Skeletal muscle tissue (tissue), 4 donors: ENCODE data around the gene ARHGDIB. TPM values are rescaled to one million over a fixed set of nuclear protein-coding genes. Genes with fewer than 3 reads are reported as not detected.
A peak's percentile ranks its signal among the peaks of the same experiment; 100 is the strongest.

Source experiments
- H3K27ac ChIP-seq: one replicate; pipeline ENCODE4 v1.7.0; 2013; ENCODE audit warnings: mild to moderate bottlenecking, low read depth, low read length, inconsistent platforms
- H3K27me3 ChIP-seq, 3 donors: one replicate each; pipeline ENCODE4 v1.7.0; 2013; ENCODE audit warnings: low read length in 3 of 3; ENCODE audit not compliant: control insufficient read depth in 3 of 3, insufficient read depth in 3 of 3
- H3K36me3 ChIP-seq, 3 donors: one replicate each; pipeline ENCODE4 v1.7.0; 2013; ENCODE audit warnings: low read length in 3 of 3; ENCODE audit not compliant: control insufficient read depth in 3 of 3, insufficient read depth in 3 of 3
- H3K4me1 ChIP-seq, 3 donors: one replicate each; pipeline ENCODE4 v1.7.0; 2013; ENCODE audit warnings: low read length in 3 of 3, mild to moderate bottlenecking in 3 of 3; ENCODE audit not compliant: control insufficient read depth in 3 of 3, insufficient read depth in 3 of 3
- H3K4me3 ChIP-seq, 3 donors: one replicate each; pipeline ENCODE4 v1.7.0; 2013; ENCODE audit warnings: low read length in 3 of 3
- H3K9ac ChIP-seq, 3 donors: one replicate each; pipeline ENCODE4 v1.7.0; 2013; ENCODE audit warnings: low read length in 3 of 3, mild to moderate bottlenecking in 3 of 3, moderate library complexity in 2 of 3, low read depth in 1 of 3
- H3K9me3 ChIP-seq, 3 donors: one replicate each; pipeline ENCODE4 v1.7.0; 2013; ENCODE audit warnings: low read length in 3 of 3; ENCODE audit not compliant: control insufficient read depth in 3 of 3
- total RNA-seq: library from RNA; depleted of rRNA; stranded (reverse); fragments of >200 nt; gene quantifications from one replicate; pipeline ENCODE4 v1.2.3, GENCODE V29; 2014
- donor health status: Osteomylitis.

ARHGDIB gene
- total RNA-seq, 1 donor from 2014 or later = 17.2 TPM

DNA sequence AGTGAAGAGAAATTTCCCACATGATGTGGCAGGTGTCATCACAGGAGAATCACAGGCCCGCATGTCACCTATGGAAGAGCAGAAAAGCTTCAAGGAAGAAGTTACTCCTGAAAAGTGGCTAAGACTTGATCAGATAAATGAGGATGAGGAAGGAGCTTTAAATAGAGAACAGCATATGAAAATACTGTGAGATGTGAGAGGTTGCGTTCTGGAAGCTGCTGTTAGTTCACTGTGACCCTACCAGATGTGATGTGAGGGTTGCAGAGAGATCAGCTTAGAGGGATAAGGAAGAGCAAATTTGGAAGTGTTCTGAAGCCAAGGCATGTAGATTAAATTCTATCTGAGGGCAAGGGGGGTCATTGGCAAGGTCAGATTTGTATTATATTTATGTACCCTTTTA is 40.2 kb downstream of the ARHGDIB start:
- no peak overlapping the region for H3K27ac ChIP-seq
- H3K9ac ChIP-seq = no peak overlapping the region
- no peaks in the 10 kb centered on the region for H3K9me3 ChIP-seq
- H3K27me3 ChIP-seq = no peaks in the 10 kb centered on the region
- no peaks in the 10 kb centered on the region for H3K36me3 ChIP-seq
- no peak overlapping the region for H3K4me3 ChIP-seq
- no peaks in the 10 kb centered on the region for H3K4me1 ChIP-seq

DNA sequence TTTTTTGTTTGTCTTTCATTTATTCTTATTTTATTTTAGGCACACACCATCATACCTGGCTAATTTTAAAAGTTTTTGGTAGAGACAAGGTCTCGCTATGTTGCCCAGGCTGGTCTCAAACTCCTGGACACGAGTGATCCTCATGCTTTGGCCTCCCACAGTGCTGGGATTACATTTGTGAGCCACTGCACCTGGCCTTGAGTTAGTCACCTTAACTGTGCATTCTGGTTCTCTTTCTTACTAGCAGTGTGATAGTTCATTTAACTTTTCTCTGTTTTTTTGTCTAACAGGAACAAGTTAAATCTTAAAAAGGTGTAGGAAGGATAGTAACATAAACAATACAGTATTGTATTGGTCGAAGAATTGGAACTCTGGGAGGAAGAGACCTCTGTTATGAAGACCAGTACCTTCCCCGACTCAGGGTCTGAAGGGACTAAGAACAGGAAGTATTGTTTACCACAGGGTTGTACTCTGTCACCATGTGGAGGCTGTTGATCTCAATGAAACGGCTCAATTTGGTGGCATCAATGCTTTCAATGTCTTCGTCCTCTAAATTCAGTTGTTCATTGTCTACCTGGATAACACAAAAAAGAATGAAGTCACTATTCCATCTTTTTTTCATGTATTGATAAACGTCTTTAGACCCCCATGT is 40.8 kb downstream of the ARHGDIB start:
- Histone ChIP-seq H3K36me3 (no peaks in the 10 kb centered on the region), H3K9me3 (no peaks in the 10 kb centered on the region), H3K27ac (no peak overlapping the region), H3K4me1 (no peaks in the 10 kb centered on the region), H3K4me3 (no peak overlapping the region), H3K9ac (no peak overlapping the region), H3K27me3 (no peaks in the 10 kb centered on the region)

DNA sequence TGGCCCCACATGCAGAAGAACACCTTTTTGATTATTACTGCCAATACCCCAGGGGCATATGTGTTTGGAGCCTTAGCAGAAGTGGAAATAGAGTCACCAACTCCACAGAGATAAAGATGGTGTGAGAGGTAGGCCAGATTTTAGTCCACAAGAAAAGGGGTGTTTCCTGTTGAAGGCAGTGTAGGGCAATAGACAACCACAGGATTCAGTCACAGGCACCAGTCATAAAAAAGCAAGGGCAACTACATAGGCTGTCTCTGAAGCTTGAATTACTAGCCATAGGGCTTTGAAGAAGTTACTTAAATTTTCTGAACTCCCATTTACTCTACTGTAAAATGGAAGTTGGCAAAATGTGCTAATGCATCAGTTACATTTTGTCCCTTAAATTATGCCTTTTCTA is 41.9 kb downstream of the ARHGDIB start:
- no peak overlapping the region for H3K9ac ChIP-seq
- no peak overlapping the region for H3K4me3 ChIP-seq
- no peaks in the 10 kb centered on the region for H3K36me3 ChIP-seq
- no peaks in the 10 kb centered on the region for H3K9me3 ChIP-seq
- H3K27me3 ChIP-seq = no peaks in the 10 kb centered on the region
- H3K4me1 ChIP-seq = no peaks in the 10 kb centered on the region
- H3K27ac ChIP-seq = no peak overlapping the region

- H3K27me3 ChIP-seq = no peaks in the 10 kb centered on the region
- H3K36me3 ChIP-seq = no peaks in the 10 kb centered on the region
- no peaks in the 10 kb centered on the region for H3K9me3 ChIP-seq
- no peak overlapping the region for H3K4me3 ChIP-seq
- H3K27ac ChIP-seq = no peak overlapping the region
- H3K4me1 ChIP-seq = peaks cover 0 to 2% (median 0%) of the 10 kb centered on the region in 3 donors
- no peak overlapping the region for H3K9ac ChIP-seq
Measured at GRCh38 chr12:14915736-14916135, 45.7 kb downstream of the ARHGDIB start.

GRCh38 chr12:14913381-14913781 is 48.0 kb downstream of the ARHGDIB start:
- no peak overlapping the region for H3K9ac ChIP-seq
- H3K36me3 ChIP-seq = no peaks in the 10 kb centered on the region
- H3K27ac ChIP-seq = no peak overlapping the region
- H3K4me1 ChIP-seq = peaks cover 0 to 2% (median 0%) of the 10 kb centered on the region in 3 donors
- H3K9me3 ChIP-seq = no peaks in the 10 kb centered on the region
- no peaks in the 10 kb centered on the region for H3K27me3 ChIP-seq
- H3K4me3 ChIP-seq = no peak overlapping the region

GRCh38 chr12:14911131-14911530 is 50.3 kb downstream of the ARHGDIB start:
- H3K27ac ChIP-seq = no peak overlapping the region
- H3K36me3 ChIP-seq = no peaks in the 10 kb centered on the region
- H3K9ac ChIP-seq = no peak overlapping the region
- H3K27me3 ChIP-seq = no peaks in the 10 kb centered on the region
- H3K4me1 ChIP-seq = peaks cover 0 to 2% (median 0%) of the 10 kb centered on the region in 3 donors
- no peak overlapping the region for H3K4me3 ChIP-seq
- no peaks in the 10 kb centered on the region for H3K9me3 ChIP-seq

GRCh38 chr12:14910090-14910915 is 51.1 kb downstream of the ARHGDIB start:
- Histone ChIP-seq H3K4me3 (no peak overlapping the region), H3K9me3 (no peaks in the 10 kb centered on the region), H3K27ac (no peak overlapping the region), H3K27me3 (no peaks in the 10 kb centered on the region), H3K4me1 (peaks cover 0 to 5% (median 0%) of the 10 kb centered on the region in 3 donors), H3K9ac (no peak overlapping the region), H3K36me3 (no peaks in the 10 kb centered on the region)

- no peaks in the 10 kb centered on the region for H3K27me3 ChIP-seq
- H3K36me3 ChIP-seq = no peaks in the 10 kb centered on the region
- H3K4me1 ChIP-seq = peaks cover 0 to 3% (median 2%) of the 10 kb centered on the region in 3 donors
- no peak overlapping the region for H3K9ac ChIP-seq
- H3K9me3 ChIP-seq = no peaks in the 10 kb centered on the region
- no peak overlapping the region for H3K27ac ChIP-seq
- H3K4me3 ChIP-seq = no peak overlapping the region
Measured at GRCh38 chr12:14907953-14908352, 53.4 kb downstream of the ARHGDIB start.

DNA sequence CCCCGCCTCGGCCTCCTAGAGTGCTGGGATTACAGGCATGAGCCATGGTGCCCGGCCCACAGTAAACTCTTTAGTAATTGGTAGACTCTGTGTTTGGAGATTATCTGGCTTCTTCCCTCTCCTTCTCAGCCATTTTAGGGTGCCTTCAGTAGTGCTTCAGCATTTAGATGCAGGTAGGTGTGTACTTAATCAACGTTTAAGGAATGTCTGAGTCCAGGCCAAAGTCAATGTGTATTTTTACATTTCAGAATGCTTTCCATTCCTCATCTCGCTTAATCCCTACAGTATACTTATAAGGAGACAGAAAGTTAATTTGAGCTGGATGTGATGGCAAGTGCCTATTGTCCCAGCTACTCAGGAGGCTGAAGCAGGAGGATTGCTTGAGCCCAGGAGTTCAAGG is 55.3 kb downstream of the ARHGDIB start:
- no peaks in the 10 kb centered on the region for H3K27me3 ChIP-seq
- H3K9ac ChIP-seq = no peak overlapping the region
- H3K4me1 ChIP-seq = peaks cover 0 to 8% (median 3%) of the 10 kb centered on the region in 3 donors
- no peaks in the 10 kb centered on the region for H3K36me3 ChIP-seq
- no peak overlapping the region for H3K4me3 ChIP-seq
- H3K27ac ChIP-seq = no peak overlapping the region
- H3K9me3 ChIP-seq = no peaks in the 10 kb centered on the region

- Histone ChIP-seq H3K9ac (no peak overlapping the region), H3K4me1 (peaks cover 0 to 8% (median 6%) of the 10 kb centered on the region in 3 donors), H3K27ac (peak overlapping the region; percentile 50), H3K27me3 (no peaks in the 10 kb centered on the region), H3K9me3 (no peaks in the 10 kb centered on the region), H3K36me3 (no peaks in the 10 kb centered on the region), H3K4me3 (no peak overlapping the region)
Measured at GRCh38 chr12:14905269-14906004, 56.0 kb downstream of the ARHGDIB start.
